CD14-positive monocyte (primary cell): ENCODE data around the gene CUX1. TPM values are rescaled to one million over a fixed set of nuclear protein-coding genes. Genes with fewer than 3 reads are reported as not detected.

Experiments
- DNase-seq, 3 donors: peaks; one replicate each; pipeline ENCODE4 v3.0.0-alpha.2; 2011 to 2022
- H2AFZ ChIP-seq: 2 replicates; pipeline ENCODE4 v1.6.0; 2012; ENCODE audit warnings: mild to moderate bottlenecking, low read depth, low read length, inconsistent platforms; ENCODE audit not compliant: insufficient read depth, poor library complexity, severe bottlenecking
- H3K27ac ChIP-seq, 2 donors: 1 replicate in 1 of 2; 2 replicates in 1 of 2; pipeline ENCODE4 v1.5.1; 2012 to 2013; ENCODE audit warnings: low read length in 2 of 2, control low read depth in 1 of 2, inconsistent platforms in 1 of 2, low read depth in 1 of 2, mild to moderate bottlenecking in 1 of 2
- H3K27me3 ChIP-seq, 2 donors: one replicate each; pipeline versions ENCODE4 v1.6.0 to v1.6.1; 2011 to 2013; ENCODE audit warnings: low read length in 2 of 2; ENCODE audit not compliant: control insufficient read depth in 2 of 2, insufficient read depth in 2 of 2
- H3K36me3 ChIP-seq, 2 donors: replicated peaks in 1 of 2; 1 replicate in 1 of 2; 2 replicates in 1 of 2; pipeline versions ENCODE4 v1.5.1 to v1.6.1; 2012 to 2013; ENCODE audit warnings: low read length in 2 of 2, control low read depth in 1 of 2, inconsistent platforms in 1 of 2, mild to moderate bottlenecking in 1 of 2; ENCODE audit not compliant: insufficient read depth in 2 of 2, control insufficient read depth in 1 of 2
- H3K4me1 ChIP-seq, 2 donors: 1 replicate in 1 of 2; 2 replicates in 1 of 2; pipeline versions ENCODE4 v1.5.1 to v1.6.1; 2012 to 2013; ENCODE audit warnings: low read length in 2 of 2, control low read depth in 1 of 2, inconsistent platforms in 1 of 2, mild to moderate bottlenecking in 1 of 2, moderate library complexity in 1 of 2; ENCODE audit not compliant: insufficient read depth in 2 of 2, control insufficient read depth in 1 of 2
- H3K4me2 ChIP-seq: replicated peaks from 2 replicates; pipeline ENCODE3; 2012; ENCODE audit warnings: low read length, moderate library complexity, mild to moderate bottlenecking; ENCODE audit not compliant: poor library complexity, severe bottlenecking; ENCODE audit errors: extremely low read depth
- H3K4me3 ChIP-seq, 3 experiments: fragments of 200-600 bp in 1 of 3; sonication (generic) in 1 of 3; replicated peaks in 1 of 3; 1 replicate in 2 of 3; 2 replicates in 1 of 3; pipeline ENCODE4 v1.5.1; 2011 to 2013; ENCODE audit warnings: low read length in 3 of 3, mild to moderate bottlenecking in 3 of 3, control low read depth in 2 of 3, low read depth in 2 of 3, inconsistent platforms in 1 of 3, moderate library complexity in 1 of 3
- H3K79me2 ChIP-seq: 2 replicates; pipeline ENCODE4 v1.6.0; 2012; ENCODE audit warnings: mild to moderate bottlenecking, control low read depth, inconsistent platforms, low read length, moderate library complexity; ENCODE audit not compliant: insufficient read depth
- H3K9ac ChIP-seq: 2 replicates; pipeline ENCODE4 v1.6.0; 2017; ENCODE audit warnings: low read length, mild to moderate bottlenecking; ENCODE audit not compliant: insufficient read depth, poor library complexity, severe bottlenecking
- H3K9me3 ChIP-seq, 2 donors: replicated peaks in 1 of 2; 1 replicate in 1 of 2; 2 replicates in 1 of 2; pipeline versions ENCODE4 v1.5.1 to v1.6.1; 2012 to 2013; ENCODE audit warnings: low read length in 2 of 2, control low read depth in 1 of 2; ENCODE audit not compliant: control insufficient read depth in 1 of 2, insufficient read depth in 1 of 2
- H4K20me1 ChIP-seq: 2 replicates; pipeline ENCODE4 v1.6.0; 2012; ENCODE audit warnings: mild to moderate bottlenecking, low read length, control low read depth, moderate library complexity; ENCODE audit not compliant: insufficient read depth
- H3K27ac Mint-ChIP-seq, 7 donors: one replicate each; pipeline ENCODE4 v1.8.0; 2020; ENCODE audit warnings: mild to moderate bottlenecking in 7 of 7, mixed read lengths in 7 of 7, moderate library complexity in 6 of 7, inconsistent platforms in 2 of 7
- H3K27me3 Mint-ChIP-seq, 3 donors: one replicate each; pipeline ENCODE4 v1.8.0; 2021 to 2022; ENCODE audit warnings: low read depth in 3 of 3, mild to moderate bottlenecking in 3 of 3, mixed read lengths in 3 of 3, moderate library complexity in 3 of 3, inconsistent platforms in 1 of 3
- H3K36me3 Mint-ChIP-seq, 2 donors: one replicate each; pipeline ENCODE4 v1.8.0; 2020; ENCODE audit warnings: mixed read lengths in 2 of 2, inconsistent platforms in 1 of 2, mild to moderate bottlenecking in 1 of 2
- H3K4me1 Mint-ChIP-seq: one replicate; pipeline ENCODE4 v1.8.0; 2020; ENCODE audit warnings: mild to moderate bottlenecking, mixed read lengths
- H3K4me3 Mint-ChIP-seq, 2 donors: one replicate each; pipeline ENCODE4 v1.8.0; 2020; ENCODE audit warnings: mild to moderate bottlenecking in 2 of 2, mixed read lengths in 2 of 2, moderate library complexity in 1 of 2
- H3K9me3 Mint-ChIP-seq, 7 donors: one replicate each; pipeline ENCODE4 v1.8.0; 2020 to 2022; ENCODE audit warnings: mixed read lengths in 7 of 7, mild to moderate bottlenecking in 6 of 7, moderate library complexity in 6 of 7, inconsistent platforms in 2 of 7
- WGBS: methylation state at CpG from one replicate; pipeline ENCODE4 v1.1.5; 2013; ENCODE audit warnings: missing lambda C conversion rate; ENCODE audit not compliant: insufficient coverage; 5-methylcytosine and 5-hydroxymethylcytosine counted together
- intact Hi-C, 2 donors: fragments of 100-400 bp; cut with micrococcal nuclease; formaldehyde crosslinking; loops; one replicate each; pipeline versions ENCODE4 v1.15.0 to v1.15.1; 2023
- polyA plus RNA-seq, 3 donors: library from polyadenylated mRNA; depleted of rRNA in 1 of 3; unstranded in 2 of 3; stranded (reverse) in 1 of 3; fragments of 300-500 nt in 2 of 3; fragments of >200 nt in 1 of 3; fragmentation: Illumina TruSeq in 2 of 3; gene quantifications; 1 replicate in 2 of 3; 2 replicates in 1 of 3; pipeline ENCODE4 v1.2.3, GENCODE V29; 2012 to 2021
- TF ChIP-seq, protein P1 (sequence below): fragments of 200-600 bp; IDR thresholded peaks from one replicate; pipeline ENCODE4 v1.8.0; 2022; ENCODE audit warnings: antibody characterized with exemption, mild to moderate bottlenecking

CUX1 gene
- polyA plus RNA-seq, 3 donors = 17.6 to 38.0 (median 28.0) TPM

DNA sequence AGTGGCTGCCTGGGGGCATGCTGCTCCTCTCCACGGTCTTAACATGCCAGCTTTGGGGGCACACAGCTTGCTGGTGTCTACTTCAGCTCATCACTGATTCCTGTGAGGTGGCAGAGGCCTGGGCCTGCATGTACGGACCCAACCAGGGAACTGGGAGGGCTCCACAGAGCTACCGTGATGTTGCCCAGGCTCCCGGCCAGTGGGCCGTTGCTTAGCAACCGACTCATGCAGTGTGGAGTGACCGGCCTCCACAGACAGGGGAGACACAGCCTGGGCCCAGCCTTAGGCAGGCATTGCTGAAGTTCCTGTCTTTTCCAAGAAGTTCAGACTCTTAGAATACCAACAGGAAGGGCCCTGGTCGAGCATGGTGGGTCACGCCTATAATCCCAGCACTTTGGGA lies 443.4 kb downstream of the CUX1 start:
- TF ChIP-seq, protein P1, sequence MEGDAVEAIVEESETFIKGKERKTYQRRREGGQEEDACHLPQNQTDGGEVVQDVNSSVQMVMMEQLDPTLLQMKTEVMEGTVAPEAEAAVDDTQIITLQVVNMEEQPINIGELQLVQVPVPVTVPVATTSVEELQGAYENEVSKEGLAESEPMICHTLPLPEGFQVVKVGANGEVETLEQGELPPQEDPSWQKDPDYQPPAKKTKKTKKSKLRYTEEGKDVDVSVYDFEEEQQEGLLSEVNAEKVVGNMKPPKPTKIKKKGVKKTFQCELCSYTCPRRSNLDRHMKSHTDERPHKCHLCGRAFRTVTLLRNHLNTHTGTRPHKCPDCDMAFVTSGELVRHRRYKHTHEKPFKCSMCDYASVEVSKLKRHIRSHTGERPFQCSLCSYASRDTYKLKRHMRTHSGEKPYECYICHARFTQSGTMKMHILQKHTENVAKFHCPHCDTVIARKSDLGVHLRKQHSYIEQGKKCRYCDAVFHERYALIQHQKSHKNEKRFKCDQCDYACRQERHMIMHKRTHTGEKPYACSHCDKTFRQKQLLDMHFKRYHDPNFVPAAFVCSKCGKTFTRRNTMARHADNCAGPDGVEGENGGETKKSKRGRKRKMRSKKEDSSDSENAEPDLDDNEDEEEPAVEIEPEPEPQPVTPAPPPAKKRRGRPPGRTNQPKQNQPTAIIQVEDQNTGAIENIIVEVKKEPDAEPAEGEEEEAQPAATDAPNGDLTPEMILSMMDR = no peak
- no peak overlapping the region for H3K4me2 ChIP-seq
- Mint-ChIP-seq H3K4me1 (no peaks in the 10 kb centered on the region), H3K36me3 (peaks cover 0 to 3% of the 10 kb centered on the region in 2 donors), H3K9me3 (peaks cover 0 to 3% (median 0%) of the 10 kb centered on the region in 7 donors), H3K4me3 (no peak overlapping the region), H3K27ac (peak overlapping the region in 2 of 7 donors; percentile 43 to 80), H3K27me3 (peaks cover 0 to 3% (median 0%) of the 10 kb centered on the region in 3 donors)
- no peak overlapping the region for H3K27ac ChIP-seq
- H3K4me1 ChIP-seq = no peaks in the 10 kb centered on the region
- intact Hi-C loops = no loop called here
- H3K79me2 ChIP-seq = no peaks in the 10 kb centered on the region
- no peaks in the 10 kb centered on the region for H3K9me3 ChIP-seq
- H3K27me3 ChIP-seq = no peaks in the 10 kb centered on the region
- WGBS = 98% methylated on average over 7 of the region's 9 CpGs
- DNase-seq = no peak
- no peaks in the 10 kb centered on the region for H3K36me3 ChIP-seq
- peaks cover 11% of the 10 kb centered on the region for H4K20me1 ChIP-seq
- H3K9ac ChIP-seq = no peak overlapping the region
- H2AFZ ChIP-seq = no peak overlapping the region
- no peak overlapping the region for H3K4me3 ChIP-seq

DNA sequence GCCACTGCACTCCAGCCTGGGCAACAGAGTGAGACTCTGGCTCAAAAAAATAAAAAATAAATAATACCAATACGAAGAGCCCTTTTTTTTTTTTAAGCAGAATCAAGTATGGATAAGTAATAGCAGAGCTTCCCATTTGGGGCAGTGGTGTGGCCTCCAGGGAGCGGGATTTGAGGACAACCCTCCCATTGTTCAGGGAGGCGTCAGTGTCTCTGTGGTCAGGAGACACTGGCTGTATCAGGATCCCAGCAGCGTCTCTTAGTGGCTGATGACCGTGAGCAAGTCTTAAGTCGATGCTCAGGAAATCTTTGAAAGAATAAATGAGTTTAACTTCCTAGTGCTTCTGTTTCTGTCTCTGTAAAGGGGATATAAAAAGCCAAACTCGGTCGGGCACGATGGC lies 444.0 kb downstream of the CUX1 start:
- 80% methylated on average over 5 of the region's 9 CpGs for WGBS

More for the DNA sequence above, 444.0 kb downstream of the CUX1 start:
- intact Hi-C loops = no loop called here
- Histone ChIP-seq H3K9ac (no peak overlapping the region), H3K27ac (no peak overlapping the region), H2AFZ (no peak overlapping the region), H3K9me3 (no peaks in the 10 kb centered on the region), H3K27me3 (no peaks in the 10 kb centered on the region), H3K36me3 (no peaks in the 10 kb centered on the region), H3K4me3 (no peak overlapping the region), H3K4me1 (no peaks in the 10 kb centered on the region), H3K4me2 (no peak overlapping the region), H4K20me1 (peaks cover 11% of the 10 kb centered on the region), H3K79me2 (no peaks in the 10 kb centered on the region)
- Mint-ChIP-seq H3K36me3 (peaks cover 0 to 3% of the 10 kb centered on the region in 2 donors), H3K27me3 (peaks cover 0 to 3% (median under 1%) of the 10 kb centered on the region in 3 donors), H3K9me3 (peaks cover 0 to 3% (median 0%) of the 10 kb centered on the region in 7 donors), H3K27ac (peak overlapping the region in 2 of 7 donors; percentile 21 to 43), H3K4me3 (no peak overlapping the region), H3K4me1 (no peaks in the 10 kb centered on the region)
- DNase-seq = no peak
- TF ChIP-seq, protein P1 = no peak
